ENCODE data around the gene HECW1.

GRCh38 chr7:43511769-43512515 is 399.5 kb downstream of the HECW1 start:
- TF ChIP-seq CTCF (IDR thresholded peaks at IDR 0.05) = no peak
- TF ChIP-seq POLR2A (IDR thresholded peaks at IDR 0.05) = no peak

Measured in breast epithelium (tissue), 3 donors.